Fibroblast of skin of left quadriceps (primary cell): ENCODE results near the gene LILRA2.
"Not testable (repeated sequence)": the region's sequence is repeated elsewhere in the genome, so short reads cannot be mapped to it uniquely, and the experiment has no call there.

ENCODE experiments used
- DNase-seq, 2 experiments: peaks; one replicate each; pipeline ENCODE4 v3.0.0-alpha.2; 2013; ENCODE audit warnings: low read depth in 2 of 2

LILRA2 gene

GRCh38 chr19:54573330-54573872, at the start of gene LILRA2:
LILRA2 (plus strand) TSS chr19:54573790; CDS start chr19:54573879, 89 bp downstream.
- no peak for DNase-seq

- no peak for DNase-seq
Measured at GRCh38 chr19:54525636-54526035, 48.0 kb upstream of the LILRA2 start.

GRCh38 chr19:54526972-54527371, 46.6 kb upstream of the LILRA2 start:
- DNase-seq = no peak

GRCh38 chr19:54530866-54531265, 42.7 kb upstream of the LILRA2 start:
- DNase-seq = no peak

GRCh38 chr19:54532528-54532927, 41.1 kb upstream of the LILRA2 start:
- no peak for DNase-seq

- no peak for DNase-seq
Measured at GRCh38 chr19:54533476-54533875, 40.1 kb upstream of the LILRA2 start.

- DNase-seq = no peak
Measured at GRCh38 chr19:54534156-54534555, 39.4 kb upstream of the LILRA2 start.

GRCh38 chr19:54535601-54536000, 38.0 kb upstream of the LILRA2 start:
- no peak for DNase-seq

- DNase-seq = no peak
Measured at GRCh38 chr19:54536956-54537355, 36.6 kb upstream of the LILRA2 start.

- no peak for DNase-seq
Measured at GRCh38 chr19:54541712-54542111, 31.9 kb upstream of the LILRA2 start.

GRCh38 chr19:54548806-54549205, 24.8 kb upstream of the LILRA2 start:
- no peak for DNase-seq

GRCh38 chr19:54549224-54549623, 24.4 kb upstream of the LILRA2 start:
- no peak for DNase-seq

- no peak for DNase-seq
Measured at GRCh38 chr19:54551293-54551692, 22.3 kb upstream of the LILRA2 start.

- no peak for DNase-seq
Measured at GRCh38 chr19:54551950-54552912, 21.4 kb upstream of the LILRA2 start.

GRCh38 chr19:54552913-54553310, 20.7 kb upstream of the LILRA2 start:
- no peak for DNase-seq

GRCh38 chr19:54554006-54554405, 19.6 kb upstream of the LILRA2 start:
- no peak for DNase-seq

- DNase-seq = no peak
Measured at GRCh38 chr19:54554896-54555295, 18.7 kb upstream of the LILRA2 start.

GRCh38 chr19:54556194-54556593, 17.4 kb upstream of the LILRA2 start:
- DNase-seq = no peak

- DNase-seq = no peak
Measured at GRCh38 chr19:54558339-54558738, 15.3 kb upstream of the LILRA2 start.

GRCh38 chr19:54560881-54561385, 12.7 kb upstream of the LILRA2 start:
- DNase-seq = no peak

GRCh38 chr19:54561840-54562239, 11.8 kb upstream of the LILRA2 start:
- DNase-seq = no peak

GRCh38 chr19:54563206-54563605, 10.4 kb upstream of the LILRA2 start:
- not testable (repeated sequence) for DNase-seq

- no peak for DNase-seq
Measured at GRCh38 chr19:54570316-54570715, 3.3 kb upstream of the LILRA2 start.
